Liver (tissue), 9 donors: Measurements from ENCODE around the gene CMIP. TPM values are rescaled to one million over a fixed set of nuclear protein-coding genes. Genes with fewer than 3 reads are reported as not detected.

Experiments
- DNase-seq: peaks from one replicate; pipeline ENCODE4 v3.0.0-alpha.2; 2017; ENCODE audit warnings: low spot score
- H3K27ac ChIP-seq, 2 donors: one replicate each; pipeline ENCODE4 v1.7.0; 2013; ENCODE audit warnings: inconsistent platforms in 2 of 2, low read length in 2 of 2, control low read depth in 1 of 2, low read depth in 1 of 2, mild to moderate bottlenecking in 1 of 2
- H3K27me3 ChIP-seq, 4 donors: one replicate each; pipeline versions ENCODE4 v1.6.1 to v1.7.0; 2013; ENCODE audit warnings: low read length in 3 of 4, inconsistent platforms in 1 of 4, mild to moderate bottlenecking in 1 of 4, moderate library complexity in 1 of 4; ENCODE audit not compliant: control insufficient read depth in 4 of 4, insufficient read depth in 4 of 4
- H3K36me3 ChIP-seq, 4 donors: one replicate each; pipeline versions ENCODE4 v1.6.1 to v1.7.0; 2013; ENCODE audit warnings: low read length in 3 of 4, mild to moderate bottlenecking in 3 of 4, low read depth in 1 of 4, moderate library complexity in 1 of 4; ENCODE audit not compliant: control insufficient read depth in 4 of 4, insufficient read depth in 3 of 4
- H3K4me1 ChIP-seq, 4 donors: one replicate each; pipeline versions ENCODE4 v1.6.1 to v1.7.0; 2013; ENCODE audit warnings: low read length in 3 of 4, mild to moderate bottlenecking in 3 of 4, moderate library complexity in 1 of 4; ENCODE audit not compliant: control insufficient read depth in 4 of 4, insufficient read depth in 4 of 4
- H3K4me3 ChIP-seq, 3 donors: one replicate each; pipeline versions ENCODE4 v1.6.1 to v1.7.0; 2013; ENCODE audit warnings: low read length in 3 of 3, control low read depth in 1 of 3, low read depth in 1 of 3, mild to moderate bottlenecking in 1 of 3
- H3K9ac ChIP-seq, 2 donors: one replicate each; pipeline ENCODE4 v1.7.0; 2013; ENCODE audit warnings: low read length in 2 of 2, mild to moderate bottlenecking in 2 of 2, moderate library complexity in 2 of 2, control low read depth in 1 of 2, low read depth in 1 of 2
- H3K9me3 ChIP-seq, 4 donors: one replicate each; pipeline versions ENCODE4 v1.6.1 to v1.7.0; 2013; ENCODE audit warnings: low read length in 3 of 4; ENCODE audit not compliant: control insufficient read depth in 4 of 4
- ATF3 ChIP-seq: IDR thresholded peaks from 2 replicates; pipeline ENCODE4 v1.6.1; 2016; ENCODE audit warnings: antibody characterized with exemption
- CTCF ChIP-seq: fragments of 150-350 bp; IDR thresholded peaks from 2 replicates; pipeline ENCODE4 v1.5.1; 2017; ENCODE audit warnings: improper control_type of control experiment, low read depth, low read length; ENCODE audit not compliant: missing input control
- GABPA ChIP-seq, 2 donors: IDR thresholded peaks in 1 of 2; conservative IDR thresholded peaks in 1 of 2; 2 replicates each; pipeline ENCODE4 v1.6.1; 2016; ENCODE audit warnings: antibody characterized with exemption in 2 of 2, mild to moderate bottlenecking in 1 of 2, moderate library complexity in 1 of 2
- HNF4A ChIP-seq, 2 donors: conservative IDR thresholded peaks; 2 replicates each; pipeline ENCODE4 v1.6.1; 2016; ENCODE audit warnings: antibody characterized with exemption in 2 of 2, mild to moderate bottlenecking in 2 of 2
- HNF4G ChIP-seq: IDR thresholded peaks from 2 replicates; pipeline ENCODE4 v1.6.1; 2016; ENCODE audit warnings: antibody characterized with exemption
- JUND ChIP-seq, 2 donors: IDR thresholded peaks; 2 replicates each; pipeline ENCODE4 v1.6.1; 2016; ENCODE audit warnings: antibody characterized with exemption in 2 of 2
- NR2F2 ChIP-seq: IDR thresholded peaks from 2 replicates; pipeline ENCODE4 v1.6.1; 2016; ENCODE audit warnings: antibody characterized with exemption
- RAD21 ChIP-seq, 2 donors: IDR thresholded peaks; 2 replicates each; pipeline ENCODE4 v1.6.1; 2016; ENCODE audit warnings: antibody characterized with exemption in 2 of 2, mild to moderate bottlenecking in 2 of 2
- REST ChIP-seq: IDR thresholded peaks from 2 replicates; pipeline ENCODE4 v1.6.1; 2016; ENCODE audit warnings: antibody characterized with exemption, mild to moderate bottlenecking
- SP1 ChIP-seq: IDR thresholded peaks from 2 replicates; pipeline ENCODE4 v1.6.1; 2018; ENCODE audit warnings: antibody characterized with exemption, mild to moderate bottlenecking
- TAF1 ChIP-seq: conservative IDR thresholded peaks from 2 replicates; pipeline ENCODE4 v1.6.1; 2016; ENCODE audit warnings: antibody characterized with exemption, mild to moderate bottlenecking
- YY1 ChIP-seq: IDR thresholded peaks from 2 replicates; pipeline ENCODE4 v1.6.1; 2016; ENCODE audit warnings: antibody characterized with exemption, mild to moderate bottlenecking
- ZBTB33 ChIP-seq: IDR thresholded peaks from 2 replicates; pipeline ENCODE4 v1.6.1; 2016; ENCODE audit warnings: antibody characterized with exemption
- WGBS: extraction: QIAGEN DNeasy Blood & Tissue Kit; methylation state at CpG from one replicate; pipeline ENCODE4 v1.1.7; 2013; 5-methylcytosine and 5-hydroxymethylcytosine counted together
- polyA plus RNA-seq, 2 donors: library from polyadenylated mRNA; stranded (reverse) in 1 of 2; unstranded in 1 of 2; fragments of 200-250 nt in 1 of 2; fragments of >200 nt in 1 of 2; fragmentation: Nextera tagmentation in 1 of 2; extraction: Ambion mirVana in 1 of 2; gene quantifications; one replicate each; pipeline versions ENCODE4 v1.2.1 to v1.2.3, GENCODE V29; 2013 to 2015
- total RNA-seq, 2 donors: library from RNA; depleted of rRNA; stranded (reverse); fragments of >200 nt; gene quantifications; one replicate each; pipeline ENCODE4 v1.2.3, GENCODE V29; 2014
- donor health status: healthy.
- donor health status: healthy.
- donor health status: healthy.
- donor health status: healthy.
- donor health status: healthy.

The CMIP gene
- total and polyA plus RNA-seq, 4 donors: 1.7 to 15.6 (median 10.1) TPM

GRCh38 chr16:81666113-81666512 lies 221.5 kb downstream of the CMIP start:
- H3K36me3 ChIP-seq: peaks cover 5 to 48% (median 19%) of the 10 kb centered on the region in 4 donors
- no peaks in the 10 kb centered on the region for H3K4me1 ChIP-seq
- no peak overlapping the region for H3K9ac ChIP-seq
- H3K27me3 ChIP-seq: no peaks in the 10 kb centered on the region
- DNase-seq: no peak
- WGBS: 91% methylated on average over 7 of the region's 7 CpGs
- H3K9me3 ChIP-seq: no peaks in the 10 kb centered on the region
- no peak for TF ChIP-seq CTCF
- H3K4me3 ChIP-seq: no peak overlapping the region
- no peak overlapping the region for H3K27ac ChIP-seq

- Histone ChIP-seq H3K27ac (no peak overlapping the region), H3K4me3 (no peak overlapping the region), H3K36me3 (peaks cover 9 to 46% (median 19%) of the 10 kb centered on the region in 4 donors), H3K9me3 (no peaks in the 10 kb centered on the region), H3K27me3 (no peaks in the 10 kb centered on the region), H3K4me1 (no peaks in the 10 kb centered on the region), H3K9ac (no peak overlapping the region)
- DNase-seq: no peak
- TF ChIP-seq NR2F2 (no peak), RAD21 (IDR thresholded peaks at IDR 0.05) (no peak), ATF3 (no peak), CTCF (no peak), HNF4G (no peak), JUND (IDR thresholded peaks at IDR 0.05) (no peak)
- WGBS: 92% methylated on average over 23 of the region's 23 CpGs
These were observed 223.9 kb downstream of the CMIP start for GRCh38 chr16:81668243-81669097.

GRCh38 chr16:81669473-81670350 lies 225.1 kb downstream of the CMIP start:
- WGBS: 95% methylated on average over 23 of the region's 23 CpGs
- no peak for DNase-seq
- Histone ChIP-seq H3K9me3 (no peaks in the 10 kb centered on the region), H3K9ac (no peak overlapping the region), H3K27me3 (no peaks in the 10 kb centered on the region), H3K36me3 (peaks cover 9 to 45% (median 19%) of the 10 kb centered on the region in 4 donors), H3K4me3 (no peak overlapping the region), H3K4me1 (no peaks in the 10 kb centered on the region), H3K27ac (no peak overlapping the region)
- TF ChIP-seq RAD21 (IDR thresholded peaks at IDR 0.05): no peak
- no peak for TF ChIP-seq GABPA (IDR thresholded peaks at IDR 0.05 in 1 of 2, conservative IDR thresholded peaks at IDR 0.05 in 1 of 2)
- no peak for TF ChIP-seq HNF4G
- no peak for TF ChIP-seq SP1
- TF ChIP-seq YY1: no peak
- TF ChIP-seq JUND (IDR thresholded peaks at IDR 0.05): no peak
- no peak for TF ChIP-seq REST
- TF ChIP-seq ATF3: no peak
- no peak for TF ChIP-seq ZBTB33
- no peak for TF ChIP-seq TAF1
- no peak for TF ChIP-seq NR2F2
- no peak for TF ChIP-seq HNF4A (conservative IDR thresholded peaks at IDR 0.05)
